GM19467 (cell line): ENCODE results near the gene DLG2.
A peak's percentile ranks its signal among the peaks of the same experiment; 100 is the strongest.
"Not testable (repeated sequence)": the region's sequence is repeated elsewhere in the genome, so short reads cannot be mapped to it uniquely, and the experiment has no call there.

Source experiments
- ATAC-seq: cut with Tn5 transposase; IDR thresholded peaks from one replicate; pipeline ENCODE4 v1.9.1; 2021; ENCODE audit warnings: mild to moderate bottlenecking, moderate library complexity; ENCODE audit not compliant: unreplicated experiment

Gene DLG2

DNA sequence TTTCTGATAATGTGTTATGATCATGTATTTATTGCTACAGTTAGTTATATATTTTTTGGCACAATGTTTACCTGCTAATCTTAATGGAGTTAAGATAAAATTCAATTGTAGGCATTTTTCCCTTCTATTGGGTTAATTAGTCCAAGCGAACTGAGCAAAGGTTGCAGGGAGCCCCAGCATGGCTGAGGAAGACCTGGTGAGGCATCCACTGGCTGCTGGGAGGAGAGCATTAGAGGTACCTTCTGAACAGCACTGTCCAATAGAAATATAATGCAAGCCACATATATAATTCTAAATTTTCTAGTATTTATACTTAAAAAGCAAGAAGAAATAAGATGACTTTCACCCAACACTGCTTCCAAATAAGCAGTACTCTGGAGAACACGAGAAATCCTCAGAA is 19.9 kb upstream of the DLG2 start:
- no peak for ATAC-seq

DNA sequence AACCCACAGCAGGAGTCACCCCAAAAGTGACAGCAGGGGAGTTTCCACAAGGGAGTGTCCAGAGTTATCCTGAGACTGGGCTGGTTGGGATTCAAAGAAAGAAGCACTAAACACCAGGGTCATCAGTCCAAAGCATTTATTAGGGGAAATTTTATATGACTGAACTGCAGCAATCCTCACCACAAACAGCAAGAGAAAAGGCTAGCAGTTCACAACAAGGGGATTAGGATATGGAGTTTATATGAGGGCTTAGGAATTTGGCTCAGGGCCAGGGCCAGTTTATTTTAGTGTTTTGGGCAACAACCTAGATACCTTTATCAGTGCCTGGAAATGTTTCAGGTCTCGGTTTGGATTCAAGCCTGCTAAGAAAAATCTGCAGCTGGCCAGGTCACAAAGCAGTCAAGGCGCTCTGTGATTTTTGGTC is 16.1 kb upstream of the DLG2 start:
- no peak for ATAC-seq

DNA sequence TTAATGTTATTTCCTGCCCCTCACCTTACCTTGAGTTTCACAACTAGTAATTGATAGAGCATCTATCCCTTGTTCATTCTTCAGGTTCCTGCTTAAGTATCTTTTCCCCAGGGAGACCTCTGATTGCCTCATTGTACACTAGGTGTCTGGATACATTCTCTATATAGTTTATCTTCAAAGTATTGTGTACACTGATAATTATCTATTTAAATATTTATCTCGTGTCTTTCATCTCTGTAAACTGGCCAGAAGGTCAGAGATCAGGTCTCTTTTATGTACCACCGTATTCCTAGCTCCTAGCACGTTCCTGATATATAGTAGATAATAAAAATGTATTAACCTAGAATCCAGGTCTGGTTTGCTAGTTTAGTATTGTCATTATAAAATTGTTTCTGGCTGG is 7.6 kb upstream of the DLG2 start:
- no peak for ATAC-seq

DNA sequence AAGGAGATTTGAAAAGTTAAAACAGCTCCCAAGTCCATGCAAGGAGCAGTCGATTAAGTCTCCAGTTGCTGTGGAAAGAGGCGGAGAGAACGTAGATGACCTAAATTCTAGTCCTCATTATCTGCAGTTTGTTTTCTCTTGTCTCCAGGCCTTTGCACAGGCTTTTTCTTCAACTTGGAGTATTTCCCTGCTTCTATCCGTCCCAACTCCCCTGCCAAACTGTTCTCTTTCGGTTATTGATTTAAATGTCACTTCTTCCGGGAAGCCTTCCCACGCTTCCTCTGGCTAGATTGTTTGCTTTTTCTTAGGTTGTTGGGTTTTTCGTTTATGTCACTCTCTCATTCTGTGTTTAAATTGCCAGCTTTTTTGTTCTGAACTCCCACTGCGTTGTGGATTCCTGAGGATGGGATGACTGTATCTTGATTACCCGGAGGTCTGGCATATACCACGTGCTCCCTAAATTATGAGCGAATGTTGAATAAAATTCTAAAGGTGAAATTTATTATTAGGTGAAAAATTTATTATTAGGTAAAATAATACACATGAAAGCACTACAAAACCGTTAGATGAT is 1.7 kb upstream of the DLG2 start:
- peak; percentile 10 for ATAC-seq

DNA sequence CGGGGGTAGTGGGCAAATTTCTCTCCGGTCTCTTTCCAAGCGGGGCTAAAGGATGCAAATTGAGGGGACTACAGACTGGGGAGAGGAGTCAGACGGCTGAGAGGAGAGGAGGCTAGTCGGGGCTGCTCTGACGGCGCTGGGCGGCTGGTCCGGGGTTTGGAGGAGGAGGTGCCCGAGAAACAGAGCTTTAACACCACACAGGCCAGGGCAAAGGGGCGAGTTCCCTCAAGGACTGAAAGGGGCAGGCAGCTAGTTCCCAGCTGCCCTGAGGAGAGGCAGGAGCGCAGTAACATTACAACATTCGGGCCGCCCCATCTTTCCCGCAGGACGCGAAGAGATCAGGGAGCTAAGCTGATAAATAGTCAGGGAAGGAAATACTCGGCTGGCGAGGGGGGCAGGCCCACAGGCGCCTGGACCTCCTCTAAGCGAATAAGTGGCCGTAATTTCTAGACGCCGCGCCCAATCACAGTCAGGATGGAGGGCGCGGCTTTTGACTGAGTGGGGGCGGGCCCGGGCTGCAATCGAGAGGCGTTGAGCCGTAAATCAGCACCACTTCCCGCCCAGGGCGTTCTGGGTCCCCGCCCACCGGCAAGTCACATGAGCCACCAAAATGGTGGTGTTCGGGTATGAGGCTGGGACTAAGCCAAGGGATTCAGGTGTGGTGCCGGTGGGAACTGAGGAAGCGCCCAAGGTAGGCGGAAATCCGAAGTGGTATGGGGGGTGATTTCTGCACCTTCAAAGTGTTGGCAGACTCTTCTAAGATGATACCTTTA is 1.0 kb upstream of the DLG2 start, which contains the start of gene TMEM126B:
TMEM126B (plus strand) TSS at position 596 of the 773 bp plus-strand sequence; CDS start at position 611, 15 bp downstream.
- ATAC-seq, result peak; percentile 99

DNA sequence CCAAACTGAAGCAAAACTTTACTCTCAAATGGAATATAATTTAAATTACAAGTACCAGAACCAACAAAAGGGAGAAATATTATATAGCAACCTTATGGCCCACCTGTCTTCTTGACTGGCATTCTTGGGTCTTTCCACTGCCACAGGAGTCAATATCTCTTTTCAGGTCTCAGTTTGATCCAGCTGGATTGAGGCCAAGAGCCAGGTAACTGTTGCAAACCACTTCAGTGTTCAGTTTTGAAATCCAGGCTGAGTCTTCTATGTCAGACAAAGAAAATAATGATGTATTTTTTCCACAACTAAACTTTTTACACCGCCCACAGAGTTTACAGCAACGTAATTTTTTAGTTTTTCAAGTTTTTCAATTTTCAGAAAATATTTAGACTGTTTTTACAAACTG is 648 bp downstream of the DLG2 start:
- no peak for ATAC-seq

DNA sequence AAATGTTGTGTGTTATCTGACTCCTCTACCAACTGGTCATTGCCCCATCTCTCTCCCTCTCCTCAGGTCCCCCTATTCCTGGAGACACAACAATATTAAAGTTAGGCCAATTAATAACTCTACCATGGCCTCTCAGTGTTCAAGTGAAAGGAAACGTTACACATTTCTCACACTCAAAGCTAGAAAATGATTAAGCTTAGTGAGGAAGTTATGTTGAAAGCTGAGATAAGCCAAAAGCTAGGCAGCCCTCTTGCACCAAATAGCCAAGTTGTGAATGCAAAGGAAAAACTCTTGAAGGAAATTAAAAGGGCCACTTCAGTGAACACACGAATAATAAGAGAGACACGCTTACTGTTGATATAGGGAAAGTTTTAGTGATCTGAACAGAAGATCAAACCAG is 6.9 kb downstream of the DLG2 start:
- no peak for ATAC-seq

DNA sequence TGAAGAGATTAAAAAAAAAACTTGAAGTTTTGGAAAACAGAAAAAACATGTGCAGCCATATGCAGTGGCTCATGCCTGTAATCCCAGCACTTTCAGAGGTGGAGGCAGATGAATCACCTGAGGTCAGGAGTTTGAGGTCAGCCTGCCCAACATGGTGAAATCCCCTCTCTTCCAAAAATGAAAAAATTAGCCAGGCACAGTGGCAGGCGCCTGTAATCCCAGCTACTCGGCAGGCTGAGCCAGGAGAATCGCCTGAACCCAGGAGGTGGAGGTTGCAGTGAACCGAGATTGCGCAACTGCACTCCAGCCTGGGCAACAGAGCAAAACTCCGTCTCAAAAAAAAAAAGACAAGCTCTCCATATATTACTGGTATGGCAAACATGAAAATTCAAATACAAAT is 7.6 kb downstream of the DLG2 start:
- no peak for ATAC-seq

DNA sequence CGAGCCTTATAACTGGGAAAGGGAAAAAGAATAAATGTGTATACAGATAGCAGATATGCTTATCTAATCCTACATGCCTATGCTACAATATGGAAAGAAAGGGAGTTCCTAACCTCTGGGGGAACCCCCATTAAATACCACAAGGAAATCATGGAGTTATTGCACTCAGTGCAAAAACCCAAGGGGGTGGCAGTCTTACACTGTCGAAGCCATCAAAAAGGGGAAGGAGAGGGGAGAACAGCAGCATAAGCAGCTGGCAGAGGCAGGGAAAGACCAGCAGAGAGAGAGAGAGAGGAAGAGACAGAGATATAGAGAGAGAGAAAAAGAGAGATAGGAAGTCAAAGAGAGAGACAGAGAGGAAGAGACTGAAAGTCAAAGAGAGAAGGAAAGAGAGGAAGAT is 15.5 kb downstream of the DLG2 start:
- ATAC-seq, result not testable (repeated sequence)

DNA sequence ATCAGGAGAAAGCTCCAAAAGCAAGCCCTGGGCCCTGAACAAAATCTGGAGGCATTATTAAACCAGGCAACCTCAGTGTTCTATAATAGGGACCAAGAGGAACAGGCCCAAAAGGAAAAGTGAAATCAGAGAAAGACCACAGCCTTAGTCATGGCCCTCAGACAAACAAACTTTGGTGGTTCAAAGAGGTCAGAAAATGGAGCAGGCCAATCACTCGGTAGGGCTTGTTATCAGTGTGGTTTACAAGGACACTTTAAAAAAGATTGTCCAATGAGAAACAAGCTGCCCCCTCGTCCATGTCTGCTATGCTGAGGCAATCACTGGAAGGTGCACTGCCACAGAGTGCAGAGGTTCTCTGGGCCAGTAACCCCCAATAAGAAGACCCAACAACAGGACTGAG is 17.9 kb downstream of the DLG2 start:
- ATAC-seq, result not testable (repeated sequence)

DNA sequence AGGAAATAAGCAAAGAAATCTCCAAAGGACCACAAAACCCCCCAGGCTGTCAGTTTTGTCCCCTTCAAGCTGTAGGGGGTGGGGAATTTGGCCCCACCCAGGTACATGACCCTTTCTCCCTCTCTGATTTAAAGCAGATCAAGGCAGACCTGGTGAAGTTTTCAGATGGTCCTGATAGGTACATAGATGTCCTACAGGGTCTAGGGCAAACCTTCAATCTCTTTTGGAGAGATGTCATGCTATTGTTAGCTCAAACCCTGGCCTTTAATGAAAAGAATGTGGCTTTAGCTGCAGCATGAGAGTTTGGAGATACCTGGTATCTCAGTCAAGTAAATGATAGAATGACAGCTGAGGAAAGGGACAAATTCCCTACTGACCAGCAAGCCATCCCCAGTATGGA is 18.5 kb downstream of the DLG2 start:
- ATAC-seq, result not testable (repeated sequence)

DNA sequence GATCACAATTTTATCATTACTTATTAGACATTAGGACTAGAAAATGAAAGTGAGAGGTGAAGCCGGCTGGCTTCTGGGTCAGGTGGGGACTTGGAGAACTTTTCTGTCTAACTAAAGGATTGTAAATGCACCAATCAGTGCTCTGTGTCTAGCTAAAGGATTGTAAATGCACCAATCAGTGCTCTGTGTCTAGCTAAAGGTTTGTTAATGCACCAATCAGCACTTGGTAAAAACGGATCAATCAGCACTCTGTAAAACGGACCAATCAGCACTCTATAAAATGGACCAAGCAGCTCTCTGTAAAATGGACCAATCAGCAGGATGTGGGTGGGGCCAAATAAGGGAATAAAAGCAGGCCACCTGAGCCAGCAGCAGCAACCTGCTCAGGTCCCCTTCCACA is 20.9 kb downstream of the DLG2 start:
- ATAC-seq, result not testable (repeated sequence)

DNA sequence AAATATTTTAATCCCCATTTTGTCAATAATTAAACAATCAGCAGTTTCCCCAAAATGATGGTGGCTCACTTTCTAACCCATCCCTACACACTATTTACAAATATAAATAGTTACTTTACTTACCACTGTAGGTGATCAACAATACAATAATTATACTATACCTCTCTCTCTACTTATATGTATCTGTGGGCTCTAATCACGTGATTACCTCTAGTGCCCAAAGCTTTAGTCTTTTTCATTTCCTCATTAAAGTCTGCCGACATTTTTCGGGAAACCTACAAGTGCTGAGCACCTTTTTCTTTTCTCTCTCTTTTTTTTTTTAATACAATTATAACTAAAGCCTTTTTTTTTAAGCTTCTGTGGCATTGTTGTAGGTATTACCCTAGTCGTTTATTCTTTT is 23.9 kb downstream of the DLG2 start:
- no peak for ATAC-seq

DNA sequence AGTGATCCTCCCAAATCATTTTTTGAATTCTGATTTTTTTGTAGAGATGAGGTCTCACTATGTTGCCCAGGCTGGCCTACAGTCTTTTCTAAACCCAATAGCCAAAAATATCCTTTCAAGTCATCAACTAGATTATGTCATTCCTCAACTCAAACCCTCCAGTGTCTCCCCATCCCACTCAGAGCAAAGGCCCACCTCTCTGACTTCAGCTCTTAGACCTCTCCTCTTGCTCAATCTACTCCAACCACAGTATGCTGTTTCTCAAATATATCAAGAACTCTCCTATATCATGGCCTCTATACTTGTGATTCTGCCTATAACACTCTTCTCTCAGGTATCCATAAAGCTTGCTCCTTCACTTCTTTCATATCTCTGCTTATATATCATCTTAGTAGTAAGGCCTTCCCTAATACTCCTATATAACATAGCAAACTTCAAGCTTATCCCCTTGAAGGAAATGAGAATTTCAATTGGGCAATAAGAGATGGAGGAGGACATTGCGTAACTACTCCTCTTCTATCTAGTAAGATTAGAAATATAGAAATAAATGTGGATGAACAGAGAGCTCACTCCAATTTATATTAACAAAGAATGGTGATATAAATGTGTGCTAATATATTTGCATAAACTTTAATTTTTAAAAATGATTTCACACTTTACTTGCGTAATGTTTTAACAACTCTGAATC is 24.5 kb downstream of the DLG2 start:
- no peak for ATAC-seq

DNA sequence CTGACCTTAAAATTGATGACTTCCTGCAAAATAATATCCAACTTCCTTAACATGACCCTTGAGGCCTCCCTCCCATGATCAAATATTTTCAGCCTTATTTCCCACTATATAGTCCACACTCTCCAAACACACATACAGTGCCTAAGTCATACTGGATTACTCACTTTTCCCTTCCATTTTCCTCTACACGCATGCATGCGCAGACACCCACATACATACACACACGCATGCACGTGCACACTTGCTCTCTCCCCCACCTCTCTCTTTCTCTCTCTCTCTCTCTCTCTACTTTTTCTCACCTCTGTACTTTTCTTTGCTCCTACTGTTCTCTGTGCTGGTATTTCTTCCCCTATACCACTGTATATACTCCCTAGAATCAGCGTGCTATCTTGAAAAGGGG is 28.1 kb downstream of the DLG2 start:
- ATAC-seq, result no peak

DNA sequence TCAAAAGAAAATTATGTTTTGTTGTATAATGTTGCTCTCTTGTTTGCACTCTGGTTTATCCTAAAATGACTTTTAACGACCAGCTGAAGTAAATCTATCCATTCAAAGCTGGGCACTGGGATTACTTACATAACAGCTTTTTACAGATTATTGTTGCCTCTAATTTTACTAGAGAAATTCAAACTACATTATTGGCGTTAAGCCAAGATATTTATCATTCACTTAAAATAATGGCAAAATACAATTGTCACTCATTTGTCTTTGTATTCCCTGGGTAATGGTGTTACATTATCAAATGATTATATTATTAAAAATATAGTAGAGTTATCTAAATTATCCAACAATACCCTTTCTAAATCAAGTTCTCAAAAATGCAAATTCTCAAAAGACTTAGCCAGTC is 30.3 kb downstream of the DLG2 start:
- no peak for ATAC-seq

DNA sequence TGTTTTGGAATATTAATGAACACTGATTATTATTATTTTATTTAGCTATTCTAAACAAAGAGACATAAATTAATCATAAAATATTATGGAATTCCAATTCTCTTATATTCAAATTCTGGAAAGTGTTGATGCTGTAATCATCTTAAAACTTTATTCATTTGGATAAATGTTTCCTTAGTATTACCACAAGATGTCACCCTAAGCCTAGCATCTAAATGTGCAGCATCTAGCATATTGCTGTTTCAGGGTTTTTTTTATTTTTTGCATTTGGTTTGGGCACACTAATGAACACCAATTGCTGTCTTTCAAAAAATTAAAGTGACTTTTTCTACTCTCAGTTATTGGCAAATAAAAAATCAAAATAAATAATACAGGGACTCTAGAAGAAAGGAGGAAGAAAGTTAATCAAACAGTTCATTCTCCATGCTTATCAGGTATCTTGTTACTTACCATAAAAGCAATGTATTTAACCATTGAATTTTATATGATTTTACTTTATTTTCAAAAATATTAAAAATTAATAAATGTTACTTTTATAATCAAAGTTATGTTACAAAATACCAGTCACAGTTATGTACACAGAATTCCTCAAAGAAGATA is 31.8 kb downstream of the DLG2 start:
- peak; percentile 61 for ATAC-seq

DNA sequence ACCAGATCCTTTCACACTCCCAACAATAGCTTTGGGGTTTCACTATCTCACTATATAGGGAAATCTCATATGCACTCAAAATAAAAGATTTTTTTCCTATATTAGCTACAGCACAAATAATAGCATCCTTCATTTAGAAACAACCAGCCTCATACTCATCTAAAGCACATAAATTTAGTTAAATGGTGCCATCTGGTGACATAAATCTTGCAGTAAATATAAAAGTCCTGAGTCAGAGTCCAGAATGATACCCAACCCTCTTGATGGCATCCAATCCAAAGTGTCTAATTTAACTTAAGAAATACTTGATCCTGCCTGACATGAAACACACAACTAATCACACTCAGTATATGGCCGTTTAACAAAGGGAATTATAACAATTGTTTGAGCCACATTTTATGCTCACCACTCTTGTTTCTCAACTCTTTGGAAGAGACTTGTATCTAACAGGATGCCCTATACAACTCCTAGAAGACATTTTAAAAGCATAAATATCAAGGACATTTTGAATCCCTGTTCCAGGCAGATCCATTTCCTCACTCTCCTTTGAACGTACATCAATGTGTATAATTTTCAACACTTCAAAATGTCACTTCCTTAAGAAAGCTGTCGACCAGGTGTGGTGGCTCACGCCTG is 36.2 kb downstream of the DLG2 start:
- no peak for ATAC-seq

DNA sequence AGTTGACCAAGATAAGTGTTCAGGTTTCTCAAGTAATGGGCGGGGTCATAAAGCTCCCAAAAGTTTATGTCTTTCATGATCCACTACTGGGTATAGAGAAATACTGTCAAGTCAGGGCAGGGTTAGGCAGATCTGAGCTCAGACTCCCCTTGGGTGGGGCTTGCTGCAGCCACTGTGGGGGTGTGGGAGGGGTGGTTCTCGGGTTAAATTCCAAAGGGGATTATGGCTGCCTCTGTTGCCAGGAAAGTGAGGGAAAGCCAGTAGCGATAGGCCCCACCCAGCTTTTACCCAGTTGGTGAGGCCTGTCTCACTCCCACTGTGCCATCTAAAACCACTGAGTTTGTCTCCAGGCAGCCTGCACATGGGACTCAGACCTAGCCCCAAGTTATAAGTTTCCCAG is 37.8 kb downstream of the DLG2 start:
- ATAC-seq, result no peak

DNA sequence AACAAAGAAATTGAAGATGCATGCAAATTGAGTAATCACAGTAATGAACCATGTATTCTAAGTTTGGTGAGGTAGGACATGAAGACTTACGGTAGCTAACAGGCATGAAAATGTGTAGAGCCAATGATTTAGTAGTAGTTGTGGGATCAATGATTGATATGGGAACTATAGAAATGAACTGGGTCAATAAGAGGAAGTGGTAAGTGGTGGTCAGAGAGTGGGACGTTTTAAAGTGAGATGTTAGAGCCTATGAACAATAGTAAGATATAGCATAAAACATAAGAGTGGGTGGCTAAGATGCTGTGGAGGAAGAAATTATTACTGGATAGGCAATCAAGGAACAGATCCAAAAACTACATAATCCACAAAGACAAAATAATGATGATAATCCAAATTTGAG is 45.0 kb downstream of the DLG2 start:
- ATAC-seq, result no peak

DNA sequence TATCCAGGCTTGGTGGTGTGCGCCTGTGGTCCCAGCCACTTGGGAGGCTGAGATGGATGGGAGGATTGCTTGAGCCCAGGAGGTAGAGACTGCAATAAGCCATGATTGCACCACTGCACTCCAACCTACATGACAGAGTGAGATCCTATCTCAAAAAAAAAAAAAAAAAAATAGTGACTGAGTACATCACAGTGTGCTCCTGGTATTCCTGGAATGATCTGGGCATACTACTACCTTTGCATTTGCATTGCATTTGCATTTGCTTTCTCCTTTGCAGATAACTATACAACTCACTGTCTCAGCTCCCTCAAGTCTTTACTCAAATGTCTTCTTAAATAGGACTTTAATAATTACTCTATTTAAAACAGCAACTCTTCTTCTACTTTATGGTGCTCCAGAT is 51.8 kb downstream of the DLG2 start:
- ATAC-seq, result no peak
